SK-N-SH treated with all-trans-retinoic acid at 6 μM for 48 hours (cell line): Measurements from ENCODE around the gene CLK3.

Experiments used
- ATAC-seq: fragments of 200-7000 bp; cut with Tn5 transposase; 3 replicates; pipeline ENCODE4 v1.9.1; 2020; ENCODE audit warnings: mild to moderate bottlenecking, moderate library complexity
- ARNTL ChIP-seq: fragments of 450-650 bp; formaldehyde crosslinking; IDR thresholded peaks from 2 replicates; pipeline ENCODE4 v1.5.0; 2020; ENCODE audit warnings: low read depth, mild to moderate bottlenecking, moderate library complexity, borderline replicate concordance
- BACH2 ChIP-seq: fragments of 250-450 bp; sonication (Bioruptor Pico); IDR thresholded peaks from 2 replicates; pipeline ENCODE4 v1.9.0; 2021; ENCODE audit warnings: mild to moderate bottlenecking, borderline replicate concordance
- ESRRG ChIP-seq: fragments of 250-450 bp; sonication (Bioruptor Pico); IDR thresholded peaks from 2 replicates; pipeline ENCODE4 v1.6.1; 2021; ENCODE audit warnings: mild to moderate bottlenecking
- GLIS3 ChIP-seq: fragments of 250-450 bp; sonication (Bioruptor Pico); IDR thresholded peaks from 2 replicates; pipeline ENCODE4 v1.5.0; 2020; ENCODE audit warnings: mild to moderate bottlenecking, moderate library complexity
- OSR1 ChIP-seq: fragments of 250-450 bp; sonication (Bioruptor Pico); IDR thresholded peaks from 2 replicates; pipeline ENCODE4 v1.8.0; 2022; ENCODE audit warnings: moderate library complexity, mild to moderate bottlenecking, inconsistent platforms
- PPARA ChIP-seq: fragments of 250-450 bp; sonication (Bioruptor Pico); IDR thresholded peaks from 2 replicates; pipeline ENCODE4 v1.5.0; 2020; ENCODE audit warnings: mild to moderate bottlenecking, borderline replicate concordance
- RARB ChIP-seq: fragments of 250-450 bp; sonication (Bioruptor Pico); IDR thresholded peaks from 2 replicates; pipeline ENCODE4 v1.8.0; 2021; ENCODE audit warnings: mild to moderate bottlenecking, moderate library complexity
- SNAI2 ChIP-seq: fragments of 250-450 bp; sonication (Bioruptor Pico); IDR thresholded peaks from 2 replicates; pipeline ENCODE4 v1.5.0; 2020; ENCODE audit warnings: mild to moderate bottlenecking, moderate library complexity
- TCF4 ChIP-seq: fragments of 250-450 bp; sonication (Bioruptor Pico); IDR thresholded peaks from 2 replicates; pipeline ENCODE4 v1.8.0; 2021; ENCODE audit warnings: mild to moderate bottlenecking, moderate library complexity, borderline replicate concordance
- TOX ChIP-seq: fragments of 250-450 bp; sonication (Bioruptor Pico); IDR thresholded peaks from 2 replicates; pipeline ENCODE4 v1.8.0; 2021; ENCODE audit warnings: mild to moderate bottlenecking, moderate library complexity, borderline replicate concordance
- ZC3H10 ChIP-seq: fragments of 250-450 bp; sonication (Bioruptor Pico); IDR thresholded peaks from 2 replicates; pipeline ENCODE4 v1.5.1; 2021; ENCODE audit warnings: mild to moderate bottlenecking, moderate library complexity
- ZFP30 ChIP-seq: fragments of 450-650 bp; formaldehyde crosslinking; IDR thresholded peaks from 2 replicates; pipeline ENCODE4 v1.5.0; 2022; ENCODE audit warnings: mild to moderate bottlenecking, moderate library complexity
- ZNF565 ChIP-seq: fragments of 450-650 bp; formaldehyde crosslinking; conservative IDR thresholded peaks from 2 replicates; pipeline ENCODE4 v1.5.0; 2020; ENCODE audit warnings: low read depth, mild to moderate bottlenecking, moderate library complexity
- ZNF70 ChIP-seq: fragments of 450-650 bp; formaldehyde crosslinking; IDR thresholded peaks from 2 replicates; pipeline ENCODE4 v1.5.0; 2020; ENCODE audit warnings: mild to moderate bottlenecking, moderate library complexity
- ZNF8 ChIP-seq: fragments of 450-650 bp; formaldehyde crosslinking; IDR thresholded peaks from 2 replicates; pipeline ENCODE4 v1.5.0; 2020; ENCODE audit warnings: mild to moderate bottlenecking, moderate library complexity
- TF ChIP-seq, protein P1 (sequence below): fragments of 250-450 bp; sonication (Bioruptor Pico); IDR thresholded peaks from 2 replicates; pipeline ENCODE4 v1.8.0; 2021; ENCODE audit warnings: low read depth, mild to moderate bottlenecking, moderate library complexity, borderline replicate concordance
- TF ChIP-seq, protein P2 (sequence below): fragments of 250-450 bp; sonication (Bioruptor Pico); IDR thresholded peaks from 2 replicates; pipeline ENCODE4 v1.8.0; 2020; ENCODE audit warnings: mild to moderate bottlenecking, moderate library complexity, borderline replicate concordance
- TF ChIP-seq, protein P3 (sequence below): fragments of 250-450 bp; sonication (Bioruptor Pico); IDR thresholded peaks from 2 replicates; pipeline ENCODE4 v1.5.0; 2020; ENCODE audit warnings: mild to moderate bottlenecking, moderate library complexity
- TF ChIP-seq, protein P4 (sequence below): fragments of 250-450 bp; sonication (Bioruptor Pico); IDR thresholded peaks from 2 replicates; pipeline ENCODE4 v1.5.1; 2020; ENCODE audit warnings: low read depth, mild to moderate bottlenecking, moderate library complexity

Gene CLK3

DNA sequence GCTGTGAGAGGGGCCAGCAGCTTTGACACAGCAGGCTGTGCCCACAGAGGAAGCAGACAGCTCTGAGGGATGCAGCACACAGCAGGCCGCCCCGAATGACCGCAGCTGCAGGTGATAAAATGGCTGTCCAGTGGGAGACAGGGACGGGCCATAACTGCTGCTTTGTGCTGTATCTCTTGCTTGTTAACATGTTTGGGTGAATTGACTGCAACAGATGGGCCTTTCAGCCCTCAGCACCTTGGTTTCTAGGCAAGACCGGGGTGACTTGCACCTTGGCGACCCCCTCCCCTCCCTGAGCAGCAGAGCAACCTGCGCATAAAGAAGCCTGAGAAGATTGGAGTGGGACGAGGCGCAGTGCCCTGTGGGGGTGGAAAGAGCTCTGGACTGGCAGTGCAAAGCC, 36.6 kb upstream of the CLK3 start:
- ATAC-seq: no peak
- TF ChIP-seq, protein P1, sequence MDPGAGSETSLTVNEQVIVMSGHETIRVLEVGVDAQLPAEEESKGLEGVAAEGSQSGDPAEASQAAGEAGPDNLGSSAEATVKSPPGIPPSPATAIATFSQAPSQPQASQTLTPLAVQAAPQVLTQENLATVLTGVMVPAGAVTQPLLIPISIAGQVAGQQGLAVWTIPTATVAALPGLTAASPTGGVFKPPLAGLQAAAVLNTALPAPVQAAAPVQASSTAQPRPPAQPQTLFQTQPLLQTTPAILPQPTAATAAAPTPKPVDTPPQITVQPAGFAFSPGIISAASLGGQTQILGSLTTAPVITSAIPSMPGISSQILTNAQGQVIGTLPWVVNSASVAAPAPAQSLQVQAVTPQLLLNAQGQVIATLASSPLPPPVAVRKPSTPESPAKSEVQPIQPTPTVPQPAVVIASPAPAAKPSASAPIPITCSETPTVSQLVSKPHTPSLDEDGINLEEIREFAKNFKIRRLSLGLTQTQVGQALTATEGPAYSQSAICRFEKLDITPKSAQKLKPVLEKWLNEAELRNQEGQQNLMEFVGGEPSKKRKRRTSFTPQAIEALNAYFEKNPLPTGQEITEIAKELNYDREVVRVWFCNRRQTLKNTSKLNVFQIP (CRISPR knock-in tag): no peak
- TF ChIP-seq ZC3H10 (CRISPR knock-in tag) (no peak), GLIS3 (CRISPR knock-in tag) (no peak), TCF4 (CRISPR knock-in tag) (no peak)
- TF ChIP-seq, protein P2, sequence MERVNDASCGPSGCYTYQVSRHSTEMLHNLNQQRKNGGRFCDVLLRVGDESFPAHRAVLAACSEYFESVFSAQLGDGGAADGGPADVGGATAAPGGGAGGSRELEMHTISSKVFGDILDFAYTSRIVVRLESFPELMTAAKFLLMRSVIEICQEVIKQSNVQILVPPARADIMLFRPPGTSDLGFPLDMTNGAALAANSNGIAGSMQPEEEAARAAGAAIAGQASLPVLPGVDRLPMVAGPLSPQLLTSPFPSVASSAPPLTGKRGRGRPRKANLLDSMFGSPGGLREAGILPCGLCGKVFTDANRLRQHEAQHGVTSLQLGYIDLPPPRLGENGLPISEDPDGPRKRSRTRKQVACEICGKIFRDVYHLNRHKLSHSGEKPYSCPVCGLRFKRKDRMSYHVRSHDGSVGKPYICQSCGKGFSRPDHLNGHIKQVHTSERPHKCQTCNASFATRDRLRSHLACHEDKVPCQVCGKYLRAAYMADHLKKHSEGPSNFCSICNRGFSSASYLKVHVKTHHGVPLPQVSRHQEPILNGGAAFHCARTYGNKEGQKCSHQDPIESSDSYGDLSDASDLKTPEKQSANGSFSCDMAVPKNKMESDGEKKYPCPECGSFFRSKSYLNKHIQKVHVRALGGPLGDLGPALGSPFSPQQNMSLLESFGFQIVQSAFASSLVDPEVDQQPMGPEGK (CRISPR knock-in tag): no peak
- TF ChIP-seq, protein P3, sequence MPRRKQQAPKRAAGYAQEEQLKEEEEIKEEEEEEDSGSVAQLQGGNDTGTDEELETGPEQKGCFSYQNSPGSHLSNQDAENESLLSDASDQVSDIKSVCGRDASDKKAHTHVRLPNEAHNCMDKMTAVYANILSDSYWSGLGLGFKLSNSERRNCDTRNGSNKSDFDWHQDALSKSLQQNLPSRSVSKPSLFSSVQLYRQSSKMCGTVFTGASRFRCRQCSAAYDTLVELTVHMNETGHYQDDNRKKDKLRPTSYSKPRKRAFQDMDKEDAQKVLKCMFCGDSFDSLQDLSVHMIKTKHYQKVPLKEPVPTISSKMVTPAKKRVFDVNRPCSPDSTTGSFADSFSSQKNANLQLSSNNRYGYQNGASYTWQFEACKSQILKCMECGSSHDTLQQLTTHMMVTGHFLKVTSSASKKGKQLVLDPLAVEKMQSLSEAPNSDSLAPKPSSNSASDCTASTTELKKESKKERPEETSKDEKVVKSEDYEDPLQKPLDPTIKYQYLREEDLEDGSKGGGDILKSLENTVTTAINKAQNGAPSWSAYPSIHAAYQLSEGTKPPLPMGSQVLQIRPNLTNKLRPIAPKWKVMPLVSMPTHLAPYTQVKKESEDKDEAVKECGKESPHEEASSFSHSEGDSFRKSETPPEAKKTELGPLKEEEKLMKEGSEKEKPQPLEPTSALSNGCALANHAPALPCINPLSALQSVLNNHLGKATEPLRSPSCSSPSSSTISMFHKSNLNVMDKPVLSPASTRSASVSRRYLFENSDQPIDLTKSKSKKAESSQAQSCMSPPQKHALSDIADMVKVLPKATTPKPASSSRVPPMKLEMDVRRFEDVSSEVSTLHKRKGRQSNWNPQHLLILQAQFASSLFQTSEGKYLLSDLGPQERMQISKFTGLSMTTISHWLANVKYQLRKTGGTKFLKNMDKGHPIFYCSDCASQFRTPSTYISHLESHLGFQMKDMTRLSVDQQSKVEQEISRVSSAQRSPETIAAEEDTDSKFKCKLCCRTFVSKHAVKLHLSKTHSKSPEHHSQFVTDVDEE (CRISPR knock-in tag): no peak

DNA sequence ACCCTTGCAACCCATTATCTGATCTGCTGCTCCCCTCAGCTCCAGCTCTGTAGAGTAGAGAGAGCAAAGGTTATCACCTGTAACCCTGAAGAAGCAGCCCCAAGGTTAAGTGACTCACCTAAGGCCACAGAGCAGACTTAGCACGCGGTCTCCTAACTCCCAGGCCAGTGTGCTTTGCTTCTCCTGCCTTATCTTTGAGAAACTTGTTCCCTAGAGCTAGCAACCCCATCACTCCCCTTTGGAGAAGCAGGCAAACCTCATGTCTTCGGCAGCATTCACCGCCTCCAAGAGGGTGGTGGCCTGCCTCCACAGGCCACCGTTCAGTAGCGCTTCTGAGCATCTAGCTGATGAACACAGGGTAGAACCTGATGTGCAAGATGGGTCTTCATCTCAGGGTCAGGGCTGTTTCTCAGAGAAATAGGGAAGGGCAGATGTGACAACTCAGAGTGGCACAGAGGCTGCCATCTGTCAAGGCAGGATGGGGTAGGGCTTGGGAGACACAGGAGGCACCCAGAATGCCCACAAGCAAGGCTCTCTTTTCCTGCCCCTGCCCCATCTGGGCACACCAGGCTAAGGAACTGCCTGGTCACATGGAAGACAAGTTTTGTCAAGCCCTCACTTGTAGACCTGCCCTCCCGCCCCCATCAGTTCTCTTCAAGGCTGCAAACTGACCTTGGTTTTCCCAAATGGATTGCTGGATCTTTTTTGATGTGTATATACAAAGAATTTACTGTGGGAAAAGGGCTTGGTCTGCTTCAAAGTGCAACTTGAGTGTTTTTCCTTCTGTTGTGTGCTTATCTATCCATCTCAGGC, 34.9 kb upstream of the CLK3 start:
- no peak for ATAC-seq
- TF ChIP-seq ZNF565 (CRISPR knock-in tag) (no peak), ZFP30 (CRISPR knock-in tag) (no peak), RARB (CRISPR knock-in tag) (no peak), TOX (CRISPR knock-in tag) (no peak)
- TF ChIP-seq, protein P3 (CRISPR knock-in tag): no peak
- TF ChIP-seq, all 23 proteins: peak for 0

DNA sequence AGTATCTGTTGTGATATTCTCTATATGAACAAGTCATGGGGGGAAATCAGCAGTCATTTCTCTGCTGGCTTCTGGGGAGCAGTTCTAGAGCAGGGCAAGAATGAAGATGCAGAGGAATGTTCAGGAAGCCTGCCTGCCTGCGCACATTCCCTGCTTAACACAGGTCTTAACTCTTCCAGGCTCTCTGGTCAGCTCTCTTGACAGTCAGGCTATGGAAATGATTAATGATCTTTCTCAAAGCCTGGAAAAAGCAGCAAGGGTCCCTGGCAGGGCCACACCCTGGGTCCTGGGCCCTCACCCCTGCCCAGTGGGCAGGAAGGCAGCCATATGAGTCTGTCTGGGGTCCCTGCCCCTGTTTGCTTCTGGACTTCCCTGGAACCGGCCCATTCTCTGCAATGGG, 31.4 kb upstream of the CLK3 start:
- ATAC-seq: no peak

More for the DNA sequence above, 31.4 kb upstream of the CLK3 start:
- TF ChIP-seq ARNTL (CRISPR knock-in tag): no peak
- TF ChIP-seq, protein P4, sequence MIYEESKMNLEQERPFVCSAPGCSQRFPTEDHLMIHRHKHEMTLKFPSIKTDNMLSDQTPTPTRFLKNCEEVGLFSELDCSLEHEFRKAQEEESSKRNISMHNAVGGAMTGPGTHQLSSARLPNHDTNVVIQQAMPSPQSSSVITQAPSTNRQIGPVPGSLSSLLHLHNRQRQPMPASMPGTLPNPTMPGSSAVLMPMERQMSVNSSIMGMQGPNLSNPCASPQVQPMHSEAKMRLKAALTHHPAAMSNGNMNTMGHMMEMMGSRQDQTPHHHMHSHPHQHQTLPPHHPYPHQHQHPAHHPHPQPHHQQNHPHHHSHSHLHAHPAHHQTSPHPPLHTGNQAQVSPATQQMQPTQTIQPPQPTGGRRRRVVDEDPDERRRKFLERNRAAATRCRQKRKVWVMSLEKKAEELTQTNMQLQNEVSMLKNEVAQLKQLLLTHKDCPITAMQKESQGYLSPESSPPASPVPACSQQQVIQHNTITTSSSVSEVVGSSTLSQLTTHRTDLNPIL (CRISPR knock-in tag): no peak
- TF ChIP-seq OSR1 (CRISPR knock-in tag): no peak
- no peak for TF ChIP-seq ZFP30 (CRISPR knock-in tag)
- no peak for TF ChIP-seq ESRRG (CRISPR knock-in tag)
- TF ChIP-seq SNAI2 (CRISPR knock-in tag): no peak
- TF ChIP-seq ZNF8 (CRISPR knock-in tag): no peak
- no peak for TF ChIP-seq PPARA
- no peak for TF ChIP-seq TCF4 (CRISPR knock-in tag)
- no peak for TF ChIP-seq ZNF70
- TF ChIP-seq, protein P3 (CRISPR knock-in tag): no peak
- TF ChIP-seq, protein P1 (CRISPR knock-in tag): no peak
- no peak for TF ChIP-seq TOX (CRISPR knock-in tag)
- TF ChIP-seq ZNF565 (CRISPR knock-in tag): no peak
- TF ChIP-seq BACH2 (CRISPR knock-in tag): no peak
- no peak for TF ChIP-seq ZC3H10 (CRISPR knock-in tag)
- TF ChIP-seq GLIS3 (CRISPR knock-in tag): no peak
